Right ventricle myocardium superior (tissue), 1 donor: ENCODE data around the gene CYTH1. TPM values are rescaled to one million over a fixed set of nuclear protein-coding genes. Genes with fewer than 3 reads are reported as not detected.
A peak's percentile ranks its signal among the peaks of the same experiment; 100 is the strongest.

Experiments used
- ATAC-seq: fragments of 200-7000 bp; cut with Tn5 transposase; one replicate; pipeline ENCODE4 v1.9.1; 2020; ENCODE audit warnings: mild to moderate bottlenecking; ENCODE audit not compliant: poor library complexity
- DNase-seq: peaks from one replicate; pipeline ENCODE4 v3.0.0-alpha.2; 2020
- intact Hi-C: fragments of 100-400 bp; cut with DNase I; formaldehyde crosslinking; loops from one replicate; pipeline ENCODE4 v1.11.2; 2022
- total RNA-seq: library from RNA; stranded (reverse); fragmentation: NEBNext Ultra II Directional; extraction: Animal tissue kit (Norgen Biotek cat#: 25700); gene quantifications from one replicate; pipeline ENCODE4 v1.2.1, GENCODE V29; 2021
- donor health status: DM: no; HTN: yes; CAD: no; lungs with severe emphysema.

The CYTH1 gene
- total RNA-seq, 1 donor from 2014 or later, result 32.3 TPM

DNA sequence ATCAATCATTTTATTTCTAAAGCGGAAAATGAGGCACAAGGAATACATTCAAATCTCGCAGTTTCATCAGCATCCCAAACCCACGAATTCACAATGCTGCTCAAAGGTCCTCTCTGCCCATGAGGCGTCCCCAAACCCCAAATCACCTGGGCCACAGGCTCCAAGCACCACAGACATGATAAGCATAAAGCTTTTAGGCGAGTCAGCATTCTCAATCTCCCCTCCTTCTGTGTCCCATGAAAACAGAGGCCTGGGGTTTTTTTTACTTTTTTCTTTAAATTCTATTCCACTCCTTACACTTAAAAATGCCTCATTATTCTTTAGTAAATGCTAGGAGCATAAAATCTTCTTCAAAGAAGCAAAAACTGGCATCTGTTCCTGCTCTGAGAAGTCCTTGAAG, 55.0 kb downstream of the CYTH1 start:
- ATAC-seq (no peak), DNase-seq (no peak)
- intact Hi-C loops, result no loop called here

DNA sequence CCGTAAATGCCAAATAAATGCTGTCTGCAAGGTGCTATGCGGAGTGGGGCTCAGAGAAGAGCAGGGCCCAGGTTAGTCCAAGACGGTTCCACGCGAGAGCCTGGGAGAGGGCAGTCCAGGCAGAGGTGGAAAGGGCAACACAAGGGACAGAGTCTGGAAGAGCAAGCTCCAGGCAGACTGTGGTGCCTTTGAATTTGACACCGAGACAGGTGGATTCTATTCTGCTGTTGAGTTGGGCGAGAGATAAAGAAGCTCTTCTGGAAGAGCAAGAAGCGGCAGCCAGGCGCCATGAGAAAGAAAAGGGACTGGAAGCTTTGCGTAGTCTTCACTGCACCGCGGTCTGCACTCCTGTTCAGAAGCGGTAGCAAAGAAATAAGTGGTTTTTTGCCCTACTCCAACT, 55.6 kb downstream of the CYTH1 start:
- no peak for ATAC-seq
- no peak for DNase-seq
- intact Hi-C loops, result no loop called here

- DNase-seq (no peak), ATAC-seq (no peak)
- intact Hi-C loops, result no loop called here
Measured at GRCh38 chr17:78725448-78726021, 56.5 kb downstream of the CYTH1 start.

- DNase-seq, result no peak
Measured at GRCh38 chr17:78724999-78725398, 57.1 kb downstream of the CYTH1 start.

DNA sequence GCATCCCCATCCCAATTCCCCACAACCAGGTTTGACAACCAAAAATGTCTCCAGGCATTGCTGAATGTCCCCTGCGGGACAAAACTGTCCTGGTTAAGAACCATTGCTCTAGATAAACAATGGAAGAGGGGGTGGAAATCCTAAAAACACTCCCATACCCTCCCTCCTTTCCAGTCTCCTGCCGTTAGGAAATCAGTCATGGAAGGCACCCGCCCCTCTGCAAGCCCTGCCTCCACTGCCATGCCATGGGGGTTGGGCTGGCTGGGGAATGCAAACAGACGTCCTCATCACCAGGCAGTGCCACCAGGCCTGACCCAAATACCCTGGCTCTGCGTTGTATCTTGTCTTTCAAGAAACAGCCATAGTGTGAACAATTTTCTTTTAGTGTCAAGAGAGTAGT, 57.5 kb downstream of the CYTH1 start:
- intact Hi-C loops, result no loop called here
- DNase-seq, result peak; percentile 53
- peak; percentile 61 for ATAC-seq

More at GRCh38 chr17:78724999-78725398, 57.1 kb downstream of the CYTH1 start:
- intact Hi-C loops, result no loop called here
- no peak for ATAC-seq

DNA sequence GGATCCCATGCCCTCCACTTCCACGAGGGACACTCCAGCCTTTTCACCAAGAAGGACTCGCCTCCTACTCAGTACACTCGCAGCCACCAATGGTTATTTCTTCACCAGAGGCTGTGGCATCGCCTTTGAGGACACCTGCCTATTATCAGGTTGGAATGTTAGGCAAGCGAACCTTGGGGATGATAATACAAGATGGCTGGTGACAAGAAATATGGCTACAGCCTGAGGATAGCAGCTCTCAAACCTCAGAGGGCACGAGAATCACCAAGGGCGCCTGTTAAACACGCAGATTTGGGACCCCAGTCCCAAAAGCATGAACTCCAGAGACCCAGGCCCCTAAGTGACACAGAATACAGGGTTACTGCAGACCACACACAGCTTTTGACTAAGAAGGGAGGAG, 58.1 kb downstream of the CYTH1 start:
- ATAC-seq (no peak), DNase-seq (no peak)
- intact Hi-C loops, result no loop called here

DNA sequence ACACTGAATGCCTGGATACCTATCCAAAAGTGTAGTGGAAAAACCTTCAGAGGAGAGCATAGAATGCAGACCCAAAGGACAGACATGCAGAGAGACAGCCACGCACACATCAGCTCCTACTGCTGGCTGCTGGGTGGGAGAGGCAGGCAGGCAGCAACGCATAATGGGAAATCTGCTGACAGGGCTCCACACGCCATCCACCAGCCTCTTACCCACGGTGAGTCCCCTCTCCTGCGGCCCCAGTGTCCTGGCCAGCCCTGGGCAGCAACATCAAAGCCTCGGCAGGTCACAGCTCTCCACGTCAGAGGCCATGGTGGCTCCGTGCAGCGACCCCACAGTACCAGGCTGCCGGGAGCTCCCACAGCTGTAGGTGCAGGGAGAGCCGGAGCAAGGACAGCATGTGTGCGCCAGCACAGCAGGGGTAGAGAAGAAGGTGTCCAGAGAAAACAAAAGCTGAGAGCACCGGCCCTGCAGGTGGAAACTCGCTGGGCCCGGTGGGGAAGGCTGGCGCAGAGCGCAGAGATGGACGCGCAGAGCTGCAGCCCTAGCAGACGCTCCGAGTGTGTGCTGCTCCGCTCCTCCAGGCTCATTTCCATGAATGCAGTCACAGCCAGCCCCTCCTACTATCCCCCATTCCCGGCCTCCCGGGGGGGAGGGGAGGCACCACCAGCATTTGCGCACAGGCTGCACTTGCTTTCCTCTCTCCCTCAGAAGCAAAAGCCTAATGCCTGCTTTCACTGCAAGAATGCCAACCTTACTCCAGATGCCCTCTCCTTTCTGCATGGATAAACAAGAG, 58.9 kb downstream of the CYTH1 start:
- intact Hi-C loops, result no loop called here
- peak; percentile 71 for ATAC-seq
- peak; percentile 68 for DNase-seq

- peak; percentile 24 for ATAC-seq
- DNase-seq, result peak; percentile 69
- intact Hi-C loops, result no loop called here
Measured at GRCh38 chr17:78722246-78722761, 59.8 kb downstream of the CYTH1 start.

- ATAC-seq, result no peak
- intact Hi-C loops, result no loop called here
- DNase-seq, result no peak
Measured at GRCh38 chr17:78719630-78720298, 62.3 kb downstream of the CYTH1 start.

GRCh38 chr17:78718575-78719208, 63.4 kb downstream of the CYTH1 start:
- intact Hi-C loops, result no loop called here
- DNase-seq, result no peak
- ATAC-seq, result no peak

DNA sequence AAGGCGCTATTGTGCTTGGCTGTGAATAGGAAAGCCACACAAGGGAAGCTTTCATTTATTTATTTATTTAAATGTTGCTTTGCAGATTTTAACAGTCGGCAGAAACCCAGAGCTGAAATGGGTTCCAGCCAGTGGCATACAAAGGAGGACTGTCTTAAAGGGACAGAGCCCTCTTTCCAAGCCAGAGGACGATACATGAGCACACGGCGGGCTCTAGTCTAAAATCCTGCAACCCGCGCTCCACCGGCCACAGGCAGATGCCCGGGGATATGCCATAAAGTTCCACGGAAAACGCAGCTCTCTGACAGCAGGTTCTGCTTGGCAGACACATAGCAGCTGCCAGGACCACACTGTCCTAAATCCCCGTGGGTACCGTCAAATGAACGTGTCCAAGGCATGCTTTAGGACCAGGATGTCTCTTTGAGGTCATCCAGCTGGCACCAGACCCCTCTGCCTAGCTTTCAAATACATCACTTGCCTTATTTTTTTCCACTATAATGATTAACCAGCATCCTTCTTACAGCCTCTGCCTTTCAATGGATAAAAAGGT, 64.6 kb downstream of the CYTH1 start:
- DNase-seq (no peak), ATAC-seq (peak; percentile 79)
- intact Hi-C loops, result no loop called here

DNA sequence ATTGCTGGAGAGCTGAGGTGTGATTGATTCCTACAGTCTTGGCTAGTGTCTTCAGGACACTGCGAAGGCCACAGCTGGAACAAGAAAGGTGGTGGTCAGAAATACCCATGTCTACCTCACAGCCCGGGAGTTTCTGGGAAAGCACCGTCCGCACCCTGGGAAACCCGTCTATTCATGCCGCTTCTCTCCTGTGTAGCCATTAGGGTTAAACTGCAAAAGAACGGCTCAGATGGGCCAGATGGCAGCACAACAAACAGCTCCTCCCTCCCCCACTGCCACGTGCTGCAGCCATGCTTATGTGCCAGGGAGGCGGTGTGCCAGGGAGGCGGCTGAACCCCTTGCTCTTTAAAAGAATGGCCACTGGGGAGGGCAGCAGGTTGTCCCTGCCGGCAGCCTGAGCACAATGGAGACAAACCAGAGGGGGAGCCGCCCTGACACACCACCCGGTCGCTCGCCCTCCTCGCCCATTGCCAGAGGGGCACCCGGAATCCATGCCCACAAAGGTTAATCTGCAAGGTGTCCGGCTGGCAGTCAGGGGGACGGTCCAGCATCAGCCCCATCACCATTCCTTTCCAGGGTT, 65.2 kb downstream of the CYTH1 start:
- intact Hi-C loops, result no loop called here
- ATAC-seq (peak; percentile 92), DNase-seq (peak; percentile 86)

- intact Hi-C loops, result no loop called here
- ATAC-seq (no peak), DNase-seq (no peak)
Measured at GRCh38 chr17:78716292-78716691, 65.8 kb downstream of the CYTH1 start.

GRCh38 chr17:78715876-78716275, 66.2 kb downstream of the CYTH1 start:
- DNase-seq, result no peak
- intact Hi-C loops, result no loop called here
- no peak for ATAC-seq

- ATAC-seq (no peak), DNase-seq (no peak)
- intact Hi-C loops, result no loop called here
Measured at GRCh38 chr17:78715000-78715771, 66.9 kb downstream of the CYTH1 start.

- ATAC-seq (no peak), DNase-seq (no peak)
- intact Hi-C loops, result no loop called here
Measured at GRCh38 chr17:78714534-78714933, 67.5 kb downstream of the CYTH1 start.

GRCh38 chr17:78712043-78712442, 70.0 kb downstream of the CYTH1 start:
- intact Hi-C loops, result no loop called here
- no peak for ATAC-seq

GRCh38 chr17:78710607-78711006, 71.5 kb downstream of the CYTH1 start:
- intact Hi-C loops, result no loop called here
- DNase-seq, result no peak
- ATAC-seq, result no peak

More at GRCh38 chr17:78712043-78712442, 70.0 kb downstream of the CYTH1 start:
- no peak for DNase-seq
